H1 (cell line): ENCODE data around the gene SCN10A. TPM values are rescaled to one million over a fixed set of nuclear protein-coding genes. Genes with fewer than 3 reads are reported as not detected.

ENCODE experiments used
- ASH2L ChIP-seq: fragments of 200-600, 300-600 bp; sonication (generic); IDR thresholded peaks from one replicate; pipeline ENCODE4 v1.7.1; 2017; ENCODE audit warnings: low read length
- BCL11A ChIP-seq, 2 experiments: IDR thresholded peaks; one replicate each; pipeline ENCODE4 v1.6.1; 2011; ENCODE audit warnings: low read depth in 2 of 2, low read length in 2 of 2, mild to moderate bottlenecking in 2 of 2
- EZH2 ChIP-seq: fragments of 200-600 bp; sonication (generic); IDR thresholded peaks from 2 replicates; pipeline ENCODE4 v1.7.1; 2012; ENCODE audit warnings: low read depth, mild to moderate bottlenecking, moderate library complexity, low read length, inconsistent platforms; ENCODE audit not compliant: severe bottlenecking
- MAFK ChIP-seq: IDR thresholded peaks from 2 replicates; pipeline ENCODE4 v1.6.1; 2012; ENCODE audit warnings: low read depth, mild to moderate bottlenecking, improper control_type of control experiment, low read length
- MAX ChIP-seq: IDR thresholded peaks from 2 replicates; pipeline ENCODE4 v1.6.1; 2012; ENCODE audit warnings: inconsistent platforms
- POLR2AphosphoS5 ChIP-seq: IDR thresholded peaks from 2 replicates; pipeline ENCODE4 v1.6.1; 2011; ENCODE audit warnings: low read depth, low read length
- USF2 ChIP-seq: IDR thresholded peaks from 2 replicates; pipeline ENCODE4 v1.6.1; 2011; ENCODE audit warnings: low read length, improper control_type of control experiment
- polyA plus RNA-seq, 7 experiments: library from polyadenylated mRNA; depleted of rRNA in 3 of 7; stranded (reverse) in 5 of 7; unstranded in 2 of 7; fragments of >200 nt in 5 of 7; fragments of 200-250 nt in 2 of 7; gene quantifications; 1 replicate in 5 of 7; 2 replicates in 1 of 7; 4 replicates in 1 of 7; pipeline versions ENCODE4 v1.2.1 to v1.2.3, GENCODE V29; 2011 to 2013; ENCODE audit warnings: missing spikeins in 2 of 7, mixed read lengths in 2 of 7
- total RNA-seq: library from RNA; stranded (reverse); fragmentation: NEBNext Ultra II Directional; extraction: Animal tissue kit (Norgen Biotek cat#: 25700); gene quantifications from 2 replicates; pipeline ENCODE4 v1.2.1, GENCODE V29; 2021

The SCN10A gene
- total and polyA plus RNA-seq, 2 of the 8 experiments (the other 6 are each of a cell fraction or from before 2014, with no cell fraction given) = not detected

GRCh38 chr3:38653685-38654537 is 162.1 kb downstream of the SCN10A start (continued):
- TF ChIP-seq POLR2AphosphoS5 (no peak), ASH2L (no peak), EZH2 (no peak), USF2 (no peak), MAFK (no peak), BCL11A (IDR thresholded peaks at IDR 0.05; ENCODE audit: low read depth in 2 of 2, low read length in 2 of 2) (no peak), MAX (no peak)
